Thyroid gland (tissue), 4 donors: ENCODE measurements around the gene CWC27. TPM values are rescaled to one million over a fixed set of nuclear protein-coding genes. Genes with fewer than 3 reads are reported as not detected.

Experiments used
- DNase-seq, 2 donors: peaks; one replicate each; pipeline ENCODE4 v3.0.0-alpha.2; 2019
- H3K27ac ChIP-seq, 3 donors: fragments of 200-600 bp; sonication (generic); 1 replicate in 2 of 3; 2 replicates in 1 of 3; pipeline ENCODE4 v1.5.1; 2016 to 2019; ENCODE audit warnings: mild to moderate bottlenecking in 1 of 3, moderate library complexity in 1 of 3
- H3K27me3 ChIP-seq: fragments of 200-600 bp; sonication (generic); one replicate; pipeline ENCODE4 v1.5.1; 2019
- H3K36me3 ChIP-seq, 2 donors: fragments of 200-600 bp; sonication (generic); one replicate each; pipeline ENCODE4 v1.5.1; 2016 to 2019
- H3K4me1 ChIP-seq, 2 donors: fragments of 200-600 bp; sonication (generic); one replicate each; pipeline ENCODE4 v1.5.1; 2017 to 2019
- H3K4me3 ChIP-seq, 3 donors: fragments of 200-600 bp; sonication (generic); replicated peaks in 1 of 3; 1 replicate in 2 of 3; 2 replicates in 1 of 3; pipeline ENCODE4 v1.5.1; 2016; ENCODE audit warnings: mild to moderate bottlenecking in 1 of 3
- H3K9me3 ChIP-seq: fragments of 200-600 bp; sonication (generic); one replicate; pipeline ENCODE4 v1.5.1; 2017
- POLR2A ChIP-seq, 2 donors: fragments of 450-650 bp; IDR thresholded peaks; one replicate each; pipeline ENCODE4 v1.6.1; 2017; ENCODE audit warnings: antibody characterized with exemption in 2 of 2, mild to moderate bottlenecking in 2 of 2, moderate library complexity in 1 of 2
- WGBS, 2 donors: methylation state at CpG; one replicate each; pipeline ENCODE4 v1.1.5; 2017; 5-methylcytosine and 5-hydroxymethylcytosine counted together
- intact Hi-C: fragments of 100-400 bp; cut with DNase I; formaldehyde crosslinking; loops from one replicate; pipeline ENCODE4 v1.15.1; 2023
- total RNA-seq, 4 donors: library from RNA; depleted of rRNA; stranded (reverse); fragments of >200 nt; gene quantifications; one replicate each; pipeline ENCODE4 v1.2.3, GENCODE V29; 2016
- TF ChIP-seq, protein P1 (sequence below), 6 experiments: fragments of 200-600 bp in 3 of 6; fragments of 450-650 bp in 3 of 6; sonication (generic) in 3 of 6; IDR thresholded peaks; one replicate each; pipeline ENCODE4 v1.5.1; 2016 to 2019; ENCODE audit warnings: antibody characterized with exemption in 6 of 6, mild to moderate bottlenecking in 2 of 6, inconsistent platforms in 1 of 6, moderate library complexity in 1 of 6

The CWC27 gene
- total RNA-seq, 4 donors from 2014 or later: 15.0 to 24.3 (median 16.7) TPM

DNA sequence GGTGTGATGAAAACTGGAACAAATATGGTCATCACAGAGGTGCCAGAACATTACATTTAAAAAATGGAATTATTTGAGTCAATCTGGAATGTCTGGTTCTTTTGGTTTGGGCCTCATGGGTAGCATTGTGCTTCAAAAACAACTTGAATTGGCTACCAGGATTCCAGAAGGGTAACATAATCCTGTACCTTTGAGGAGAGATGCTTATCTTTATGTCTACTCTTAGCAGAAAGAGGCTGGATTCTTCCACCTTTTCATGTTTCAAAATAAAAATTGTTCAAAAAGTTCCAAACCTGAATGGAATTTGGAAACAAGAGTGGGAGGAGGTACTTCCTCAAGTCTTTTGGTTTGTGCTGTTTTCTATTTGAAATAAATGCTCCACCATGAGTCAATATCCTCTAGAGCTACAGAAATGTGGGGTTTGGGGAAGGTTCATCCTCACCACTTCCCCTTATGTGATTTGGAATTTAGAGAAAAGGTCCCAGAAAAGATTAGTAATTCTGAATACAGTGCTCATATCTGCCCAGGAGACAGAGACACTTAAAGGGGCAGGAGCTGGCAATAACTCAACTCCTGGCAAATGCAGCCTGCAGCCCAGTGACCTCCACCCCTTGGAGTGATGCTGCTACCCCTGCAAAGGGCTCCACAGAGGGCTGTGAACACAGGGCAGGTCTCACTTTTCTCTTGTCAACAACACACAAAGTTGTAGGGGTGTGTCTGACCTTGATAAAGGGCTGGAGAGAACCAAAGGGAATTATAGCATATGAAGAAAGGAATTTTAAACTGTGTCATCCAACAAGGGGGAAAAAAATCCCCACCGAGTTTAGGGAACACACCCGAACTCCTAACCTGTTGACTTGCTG, 272.8 kb downstream of the CWC27 start:
- no peak for DNase-seq
- TF ChIP-seq, protein P1, sequence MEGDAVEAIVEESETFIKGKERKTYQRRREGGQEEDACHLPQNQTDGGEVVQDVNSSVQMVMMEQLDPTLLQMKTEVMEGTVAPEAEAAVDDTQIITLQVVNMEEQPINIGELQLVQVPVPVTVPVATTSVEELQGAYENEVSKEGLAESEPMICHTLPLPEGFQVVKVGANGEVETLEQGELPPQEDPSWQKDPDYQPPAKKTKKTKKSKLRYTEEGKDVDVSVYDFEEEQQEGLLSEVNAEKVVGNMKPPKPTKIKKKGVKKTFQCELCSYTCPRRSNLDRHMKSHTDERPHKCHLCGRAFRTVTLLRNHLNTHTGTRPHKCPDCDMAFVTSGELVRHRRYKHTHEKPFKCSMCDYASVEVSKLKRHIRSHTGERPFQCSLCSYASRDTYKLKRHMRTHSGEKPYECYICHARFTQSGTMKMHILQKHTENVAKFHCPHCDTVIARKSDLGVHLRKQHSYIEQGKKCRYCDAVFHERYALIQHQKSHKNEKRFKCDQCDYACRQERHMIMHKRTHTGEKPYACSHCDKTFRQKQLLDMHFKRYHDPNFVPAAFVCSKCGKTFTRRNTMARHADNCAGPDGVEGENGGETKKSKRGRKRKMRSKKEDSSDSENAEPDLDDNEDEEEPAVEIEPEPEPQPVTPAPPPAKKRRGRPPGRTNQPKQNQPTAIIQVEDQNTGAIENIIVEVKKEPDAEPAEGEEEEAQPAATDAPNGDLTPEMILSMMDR (IDR thresholded peaks at IDR 0.05): no peak
- TF ChIP-seq POLR2A (IDR thresholded peaks at IDR 0.05): no peak
- Histone ChIP-seq H3K27ac (no peak overlapping the region), H3K4me1 (peaks cover 0 to 12% of the 10 kb centered on the region in 2 donors), H3K9me3 (no peaks in the 10 kb centered on the region), H3K36me3 (no peaks in the 10 kb centered on the region), H3K4me3 (no peak overlapping the region), H3K27me3 (no peaks in the 10 kb centered on the region)
- 69 to 78% methylated on average over 2 of the region's 2 CpGs for WGBS, 2 donors
- intact Hi-C loops: no loop called here

DNA sequence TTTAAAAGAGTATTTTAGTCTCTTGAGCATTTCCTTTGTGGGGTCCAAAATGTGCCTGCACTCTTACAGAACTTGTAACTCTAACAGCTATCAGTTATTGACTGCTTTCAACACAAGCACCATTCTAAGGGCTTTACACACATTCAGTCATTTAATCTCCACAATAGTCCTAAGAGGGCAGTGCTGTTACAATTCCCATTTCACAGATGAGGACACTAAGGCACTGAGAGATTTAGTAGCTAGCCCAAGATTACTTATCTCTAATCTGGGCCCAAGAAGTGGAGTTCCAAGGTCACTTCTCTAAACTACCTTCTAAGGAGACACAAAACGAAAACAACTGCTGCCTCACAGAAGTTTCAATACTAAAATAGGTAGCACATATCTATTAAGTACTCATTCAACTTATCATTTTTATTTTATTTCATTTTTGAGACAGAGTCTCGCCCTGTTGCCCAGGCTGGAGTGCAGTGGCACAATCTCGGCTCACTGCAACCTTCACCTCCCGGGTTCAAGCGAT, 275.2 kb downstream of the CWC27 start:
- Histone ChIP-seq H3K4me3 (no peak overlapping the region), H3K27me3 (no peaks in the 10 kb centered on the region), H3K9me3 (no peaks in the 10 kb centered on the region), H3K4me1 (no peaks in the 10 kb centered on the region), H3K27ac (no peak overlapping the region), H3K36me3 (no peaks in the 10 kb centered on the region)
- DNase-seq: no peak
- intact Hi-C loops: no loop called here
- 94 to 97% methylated on average over 5 of the region's 5 CpGs for WGBS, 2 donors
- TF ChIP-seq POLR2A (IDR thresholded peaks at IDR 0.05): no peak
- TF ChIP-seq, protein P1 (IDR thresholded peaks at IDR 0.05): no peak

DNA sequence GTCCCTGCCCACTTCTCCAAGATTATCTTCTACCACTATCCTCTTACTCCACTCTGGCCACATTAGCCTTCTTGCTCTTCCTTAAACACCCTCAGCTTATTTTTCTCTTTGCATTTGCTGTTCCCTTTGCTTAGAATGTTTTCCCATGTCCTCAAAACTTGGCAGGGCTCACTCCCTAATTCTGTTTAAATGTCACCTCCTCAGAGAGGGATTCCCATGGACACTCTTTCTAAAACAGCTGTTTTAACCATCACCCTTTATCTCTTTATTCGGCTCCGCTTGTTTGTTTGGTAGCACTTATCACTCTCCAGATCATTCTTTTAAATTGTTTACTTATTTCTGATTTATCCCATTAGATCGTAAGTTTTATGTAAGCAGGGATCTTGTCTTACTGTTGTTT, 278.5 kb downstream of the CWC27 start:
- intact Hi-C loops: no loop called here
- Histone ChIP-seq H3K36me3 (no peaks in the 10 kb centered on the region), H3K27me3 (no peaks in the 10 kb centered on the region), H3K4me3 (no peak overlapping the region), H3K4me1 (no peaks in the 10 kb centered on the region), H3K27ac (no peak overlapping the region), H3K9me3 (no peaks in the 10 kb centered on the region)
- DNase-seq: no peak
- no peak for TF ChIP-seq POLR2A (IDR thresholded peaks at IDR 0.05)
- TF ChIP-seq, protein P1 (IDR thresholded peaks at IDR 0.05): no peak
- 61 to 63% methylated on average over 3 of the region's 3 CpGs for WGBS, 2 donors

DNA sequence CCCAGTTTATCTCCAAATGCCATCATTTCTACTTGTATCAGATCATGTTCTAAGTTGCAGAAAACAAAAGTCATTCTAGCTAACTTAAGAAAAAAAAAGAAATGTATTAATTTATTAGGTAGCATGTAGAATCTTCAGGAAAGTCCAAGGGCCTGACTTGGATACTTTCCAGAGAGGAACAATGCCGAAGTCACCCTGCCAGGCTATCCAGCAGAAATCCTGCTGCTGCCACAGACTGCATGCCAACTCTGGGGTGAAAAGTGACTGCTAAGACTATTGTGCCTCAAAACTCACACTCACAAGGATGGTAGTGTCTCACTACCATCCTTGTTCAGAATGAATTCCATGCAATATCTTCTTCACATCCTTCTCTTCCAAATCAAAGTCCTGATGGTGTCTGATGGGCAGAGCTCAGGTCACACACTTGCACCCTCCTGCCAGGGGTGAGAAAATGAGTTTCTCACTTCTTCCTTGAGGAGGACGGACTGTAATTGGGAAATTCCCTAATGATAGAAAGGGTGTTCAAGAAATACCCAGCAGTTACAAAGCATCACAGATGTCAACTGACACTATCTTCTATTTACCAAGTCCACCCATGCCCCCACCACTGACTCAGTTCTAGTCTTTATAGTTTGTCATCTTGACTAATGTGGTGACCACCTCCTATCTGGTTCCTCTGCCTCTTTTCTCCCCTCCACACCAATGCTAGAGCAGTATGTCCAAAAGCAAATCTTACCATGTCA, 279.4 kb downstream of the CWC27 start:
- Histone ChIP-seq H3K4me3 (no peak overlapping the region), H3K27ac (no peak overlapping the region), H3K27me3 (no peaks in the 10 kb centered on the region), H3K36me3 (no peaks in the 10 kb centered on the region), H3K9me3 (no peaks in the 10 kb centered on the region), H3K4me1 (no peaks in the 10 kb centered on the region)
- TF ChIP-seq, protein P1 (IDR thresholded peaks at IDR 0.05): no peak
- TF ChIP-seq POLR2A (IDR thresholded peaks at IDR 0.05): no peak
- no peak for DNase-seq
- intact Hi-C loops: no loop called here
- 62 to 64% methylated on average over 2 of the region's 2 CpGs for WGBS, 2 donors

DNA sequence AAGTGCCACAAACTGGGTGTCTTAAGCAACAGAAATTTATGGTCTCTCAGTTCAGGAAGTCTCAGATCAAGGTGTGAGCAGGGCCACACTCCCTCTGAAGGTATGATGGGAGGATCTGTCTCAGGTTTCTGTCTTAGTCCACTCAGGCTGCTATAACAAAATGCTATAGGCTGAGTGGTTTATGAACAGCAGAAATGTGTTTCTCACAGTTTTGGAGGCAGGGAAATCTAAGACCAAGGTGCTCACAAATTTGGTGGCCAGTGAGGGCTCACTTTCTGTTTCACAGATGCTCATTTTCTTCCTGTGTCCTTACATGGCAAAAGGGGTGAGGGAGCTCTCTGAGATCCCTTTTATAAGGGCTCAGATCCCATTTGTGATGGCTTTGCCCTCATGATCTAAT, 281.4 kb downstream of the CWC27 start:
- Histone ChIP-seq H3K4me3 (no peak overlapping the region), H3K36me3 (no peaks in the 10 kb centered on the region), H3K27ac (no peak overlapping the region), H3K4me1 (no peaks in the 10 kb centered on the region), H3K9me3 (no peaks in the 10 kb centered on the region), H3K27me3 (no peaks in the 10 kb centered on the region)
- intact Hi-C loops: no loop called here
- TF ChIP-seq, protein P1 (IDR thresholded peaks at IDR 0.05): no peak
- no peak for TF ChIP-seq POLR2A (IDR thresholded peaks at IDR 0.05)
- no peak for DNase-seq
